CD14-positive monocyte (primary cell): Measurements from ENCODE around the gene TAC3. TPM values are rescaled to one million over a fixed set of nuclear protein-coding genes. Genes with fewer than 3 reads are reported as not detected.

Source experiments
- DNase-seq, 3 donors: peaks; one replicate each; pipeline ENCODE4 v3.0.0-alpha.2; 2011 to 2022
- H2AFZ ChIP-seq: 2 replicates; pipeline ENCODE4 v1.6.0; 2012; ENCODE audit warnings: mild to moderate bottlenecking, low read depth, low read length, inconsistent platforms; ENCODE audit not compliant: insufficient read depth, poor library complexity, severe bottlenecking
- H3K27ac ChIP-seq, 2 donors: 1 replicate in 1 of 2; 2 replicates in 1 of 2; pipeline ENCODE4 v1.5.1; 2012 to 2013; ENCODE audit warnings: low read length in 2 of 2, control low read depth in 1 of 2, inconsistent platforms in 1 of 2, low read depth in 1 of 2, mild to moderate bottlenecking in 1 of 2
- H3K27me3 ChIP-seq, 2 donors: one replicate each; pipeline versions ENCODE4 v1.6.0 to v1.6.1; 2011 to 2013; ENCODE audit warnings: low read length in 2 of 2; ENCODE audit not compliant: control insufficient read depth in 2 of 2, insufficient read depth in 2 of 2
- H3K36me3 ChIP-seq, 2 donors: replicated peaks in 1 of 2; 1 replicate in 1 of 2; 2 replicates in 1 of 2; pipeline versions ENCODE4 v1.5.1 to v1.6.1; 2012 to 2013; ENCODE audit warnings: low read length in 2 of 2, control low read depth in 1 of 2, inconsistent platforms in 1 of 2, mild to moderate bottlenecking in 1 of 2; ENCODE audit not compliant: insufficient read depth in 2 of 2, control insufficient read depth in 1 of 2
- H3K4me1 ChIP-seq, 2 donors: 1 replicate in 1 of 2; 2 replicates in 1 of 2; pipeline versions ENCODE4 v1.5.1 to v1.6.1; 2012 to 2013; ENCODE audit warnings: low read length in 2 of 2, control low read depth in 1 of 2, inconsistent platforms in 1 of 2, mild to moderate bottlenecking in 1 of 2, moderate library complexity in 1 of 2; ENCODE audit not compliant: insufficient read depth in 2 of 2, control insufficient read depth in 1 of 2
- H3K4me2 ChIP-seq: replicated peaks from 2 replicates; pipeline ENCODE3; 2012; ENCODE audit warnings: low read length, moderate library complexity, mild to moderate bottlenecking; ENCODE audit not compliant: poor library complexity, severe bottlenecking; ENCODE audit errors: extremely low read depth
- H3K4me3 ChIP-seq, 3 experiments: fragments of 200-600 bp in 1 of 3; sonication (generic) in 1 of 3; replicated peaks in 1 of 3; 1 replicate in 2 of 3; 2 replicates in 1 of 3; pipeline ENCODE4 v1.5.1; 2011 to 2013; ENCODE audit warnings: low read length in 3 of 3, mild to moderate bottlenecking in 3 of 3, control low read depth in 2 of 3, low read depth in 2 of 3, inconsistent platforms in 1 of 3, moderate library complexity in 1 of 3
- H3K79me2 ChIP-seq: 2 replicates; pipeline ENCODE4 v1.6.0; 2012; ENCODE audit warnings: mild to moderate bottlenecking, control low read depth, inconsistent platforms, low read length, moderate library complexity; ENCODE audit not compliant: insufficient read depth
- H3K9ac ChIP-seq: 2 replicates; pipeline ENCODE4 v1.6.0; 2017; ENCODE audit warnings: low read length, mild to moderate bottlenecking; ENCODE audit not compliant: insufficient read depth, poor library complexity, severe bottlenecking
- H3K9me3 ChIP-seq, 2 donors: replicated peaks in 1 of 2; 1 replicate in 1 of 2; 2 replicates in 1 of 2; pipeline versions ENCODE4 v1.5.1 to v1.6.1; 2012 to 2013; ENCODE audit warnings: low read length in 2 of 2, control low read depth in 1 of 2; ENCODE audit not compliant: control insufficient read depth in 1 of 2, insufficient read depth in 1 of 2
- H4K20me1 ChIP-seq: 2 replicates; pipeline ENCODE4 v1.6.0; 2012; ENCODE audit warnings: mild to moderate bottlenecking, low read length, control low read depth, moderate library complexity; ENCODE audit not compliant: insufficient read depth
- H3K27ac Mint-ChIP-seq, 7 donors: one replicate each; pipeline ENCODE4 v1.8.0; 2020; ENCODE audit warnings: mild to moderate bottlenecking in 7 of 7, mixed read lengths in 7 of 7, moderate library complexity in 6 of 7, inconsistent platforms in 2 of 7
- H3K27me3 Mint-ChIP-seq, 3 donors: one replicate each; pipeline ENCODE4 v1.8.0; 2021 to 2022; ENCODE audit warnings: low read depth in 3 of 3, mild to moderate bottlenecking in 3 of 3, mixed read lengths in 3 of 3, moderate library complexity in 3 of 3, inconsistent platforms in 1 of 3
- H3K36me3 Mint-ChIP-seq, 2 donors: one replicate each; pipeline ENCODE4 v1.8.0; 2020; ENCODE audit warnings: mixed read lengths in 2 of 2, inconsistent platforms in 1 of 2, mild to moderate bottlenecking in 1 of 2
- H3K4me1 Mint-ChIP-seq: one replicate; pipeline ENCODE4 v1.8.0; 2020; ENCODE audit warnings: mild to moderate bottlenecking, mixed read lengths
- H3K4me3 Mint-ChIP-seq, 2 donors: one replicate each; pipeline ENCODE4 v1.8.0; 2020; ENCODE audit warnings: mild to moderate bottlenecking in 2 of 2, mixed read lengths in 2 of 2, moderate library complexity in 1 of 2
- H3K9me3 Mint-ChIP-seq, 7 donors: one replicate each; pipeline ENCODE4 v1.8.0; 2020 to 2022; ENCODE audit warnings: mixed read lengths in 7 of 7, mild to moderate bottlenecking in 6 of 7, moderate library complexity in 6 of 7, inconsistent platforms in 2 of 7
- WGBS: methylation state at CpG from one replicate; pipeline ENCODE4 v1.1.5; 2013; ENCODE audit warnings: missing lambda C conversion rate; ENCODE audit not compliant: insufficient coverage; 5-methylcytosine and 5-hydroxymethylcytosine counted together
- intact Hi-C, 2 donors: fragments of 100-400 bp; cut with micrococcal nuclease; formaldehyde crosslinking; loops; one replicate each; pipeline versions ENCODE4 v1.15.0 to v1.15.1; 2023
- polyA plus RNA-seq, 3 donors: library from polyadenylated mRNA; depleted of rRNA in 1 of 3; unstranded in 2 of 3; stranded (reverse) in 1 of 3; fragments of 300-500 nt in 2 of 3; fragments of >200 nt in 1 of 3; fragmentation: Illumina TruSeq in 2 of 3; gene quantifications; 1 replicate in 2 of 3; 2 replicates in 1 of 3; pipeline ENCODE4 v1.2.3, GENCODE V29; 2012 to 2021
- TF ChIP-seq, protein P1 (sequence below): fragments of 200-600 bp; IDR thresholded peaks from one replicate; pipeline ENCODE4 v1.8.0; 2022; ENCODE audit warnings: antibody characterized with exemption, mild to moderate bottlenecking

TAC3 gene
- polyA plus RNA-seq, 3 donors: 0.15 TPM; not detected in 2

DNA sequence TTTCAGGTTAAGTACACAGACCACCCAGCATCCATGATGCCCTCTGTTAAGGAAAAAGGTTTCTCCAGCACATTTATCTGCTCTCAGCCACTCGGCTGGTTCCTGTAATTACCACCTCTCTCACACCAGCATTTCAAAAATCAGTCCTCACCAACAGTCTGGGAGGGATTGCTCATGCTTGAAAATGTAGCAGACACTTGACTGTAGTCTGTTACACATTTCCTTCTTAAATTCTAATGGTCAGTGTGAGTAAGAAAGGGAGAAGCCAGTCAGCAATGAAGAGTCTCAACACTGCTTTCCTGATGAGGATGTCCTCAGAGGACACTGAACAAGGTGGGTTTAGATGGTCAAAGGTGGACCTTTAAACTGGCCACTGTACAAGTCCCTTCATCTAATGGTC, 15.9 kb downstream of the TAC3 start:
- Histone ChIP-seq H3K4me2 (no peak overlapping the region), H3K79me2 (peaks cover 11% of the 10 kb centered on the region), H3K27ac (no peak overlapping the region), H3K9me3 (no peaks in the 10 kb centered on the region), H2AFZ (no peak overlapping the region), H3K4me3 (no peak overlapping the region), H3K4me1 (peaks cover 2 to 7% of the 10 kb centered on the region in 2 donors), H4K20me1 (peaks cover 15% of the 10 kb centered on the region), H3K27me3 (no peaks in the 10 kb centered on the region), H3K36me3 (peaks cover 38 to 63% of the 10 kb centered on the region in 2 donors), H3K9ac (no peak overlapping the region)
- intact Hi-C loops: loop anchor here (5.0 kb wide), 1 partner anchor 243 kb away; no protein-coding TSS in a partner anchor
- TF ChIP-seq, protein P1, sequence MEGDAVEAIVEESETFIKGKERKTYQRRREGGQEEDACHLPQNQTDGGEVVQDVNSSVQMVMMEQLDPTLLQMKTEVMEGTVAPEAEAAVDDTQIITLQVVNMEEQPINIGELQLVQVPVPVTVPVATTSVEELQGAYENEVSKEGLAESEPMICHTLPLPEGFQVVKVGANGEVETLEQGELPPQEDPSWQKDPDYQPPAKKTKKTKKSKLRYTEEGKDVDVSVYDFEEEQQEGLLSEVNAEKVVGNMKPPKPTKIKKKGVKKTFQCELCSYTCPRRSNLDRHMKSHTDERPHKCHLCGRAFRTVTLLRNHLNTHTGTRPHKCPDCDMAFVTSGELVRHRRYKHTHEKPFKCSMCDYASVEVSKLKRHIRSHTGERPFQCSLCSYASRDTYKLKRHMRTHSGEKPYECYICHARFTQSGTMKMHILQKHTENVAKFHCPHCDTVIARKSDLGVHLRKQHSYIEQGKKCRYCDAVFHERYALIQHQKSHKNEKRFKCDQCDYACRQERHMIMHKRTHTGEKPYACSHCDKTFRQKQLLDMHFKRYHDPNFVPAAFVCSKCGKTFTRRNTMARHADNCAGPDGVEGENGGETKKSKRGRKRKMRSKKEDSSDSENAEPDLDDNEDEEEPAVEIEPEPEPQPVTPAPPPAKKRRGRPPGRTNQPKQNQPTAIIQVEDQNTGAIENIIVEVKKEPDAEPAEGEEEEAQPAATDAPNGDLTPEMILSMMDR: no peak
- Mint-ChIP-seq H3K4me3 (no peak overlapping the region), H3K27ac (no peak overlapping the region), H3K36me3 (peaks cover 56 to 75% of the 10 kb centered on the region in 2 donors), H3K9me3 (no peaks in the 10 kb centered on the region), H3K27me3 (peaks cover 0 to 3% (median 0%) of the 10 kb centered on the region in 3 donors), H3K4me1 (peaks cover 10% of the 10 kb centered on the region)
- DNase-seq: no peak
- WGBS: no CpG with 5 or more reads among the region's 1 CpG

DNA sequence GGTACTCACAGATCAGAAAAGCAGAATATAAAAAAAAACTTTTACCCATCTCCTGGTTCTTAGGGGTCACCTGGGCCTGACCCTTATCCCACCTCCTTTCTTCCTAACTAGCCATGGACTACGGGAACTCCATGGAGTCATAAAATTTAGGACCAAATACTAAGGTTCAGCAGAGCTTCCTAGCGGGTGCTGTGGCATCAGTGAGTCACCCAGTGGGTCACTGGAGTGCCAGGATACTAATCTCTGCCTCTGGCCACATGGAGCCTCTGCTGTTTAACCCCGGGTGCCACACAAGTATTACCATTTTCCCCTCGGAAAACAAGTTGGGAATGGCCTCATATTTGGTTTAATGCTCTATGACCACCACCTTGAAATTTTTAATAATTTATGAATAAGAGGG, 16.9 kb downstream of the TAC3 start:
- H3K4me3 Mint-ChIP-seq: no peak overlapping the region
- Histone ChIP-seq H3K4me3 (no peak overlapping the region), H4K20me1 (peaks cover 15% of the 10 kb centered on the region), H3K9me3 (no peaks in the 10 kb centered on the region), H3K36me3 (peaks cover 37 to 61% of the 10 kb centered on the region in 2 donors), H3K27ac (no peak overlapping the region), H3K27me3 (no peaks in the 10 kb centered on the region), H3K4me2 (no peak overlapping the region), H3K4me1 (no peaks in the 10 kb centered on the region), H2AFZ (no peak overlapping the region), H3K9ac (no peak overlapping the region), H3K79me2 (peaks cover 2% of the 10 kb centered on the region)
- peaks cover 4% of the 10 kb centered on the region for H3K4me1 Mint-ChIP-seq
- WGBS: 97% methylated on average over 3 of the region's 4 CpGs
- intact Hi-C loops: no loop called here
- H3K9me3 Mint-ChIP-seq: no peaks in the 10 kb centered on the region
- H3K36me3 Mint-ChIP-seq: peaks cover 56 to 72% of the 10 kb centered on the region in 2 donors
- TF ChIP-seq, protein P1: no peak
- peaks cover 0 to 5% (median 0%) of the 10 kb centered on the region in 3 donors for H3K27me3 Mint-ChIP-seq
- DNase-seq: no peak
- no peak overlapping the region for H3K27ac Mint-ChIP-seq
